RKO (cell line): ENCODE measurements around the gene NFE2L1.
"Not testable (repeated sequence)": the region's sequence is repeated elsewhere in the genome, so short reads cannot be mapped to it uniquely, and the experiment has no call there.

ENCODE experiments used
- DNase-seq: peaks from one replicate; pipeline ENCODE4 v3.0.0-alpha.2; 2016; ENCODE audit warnings: low spot score

NFE2L1 gene

DNA sequence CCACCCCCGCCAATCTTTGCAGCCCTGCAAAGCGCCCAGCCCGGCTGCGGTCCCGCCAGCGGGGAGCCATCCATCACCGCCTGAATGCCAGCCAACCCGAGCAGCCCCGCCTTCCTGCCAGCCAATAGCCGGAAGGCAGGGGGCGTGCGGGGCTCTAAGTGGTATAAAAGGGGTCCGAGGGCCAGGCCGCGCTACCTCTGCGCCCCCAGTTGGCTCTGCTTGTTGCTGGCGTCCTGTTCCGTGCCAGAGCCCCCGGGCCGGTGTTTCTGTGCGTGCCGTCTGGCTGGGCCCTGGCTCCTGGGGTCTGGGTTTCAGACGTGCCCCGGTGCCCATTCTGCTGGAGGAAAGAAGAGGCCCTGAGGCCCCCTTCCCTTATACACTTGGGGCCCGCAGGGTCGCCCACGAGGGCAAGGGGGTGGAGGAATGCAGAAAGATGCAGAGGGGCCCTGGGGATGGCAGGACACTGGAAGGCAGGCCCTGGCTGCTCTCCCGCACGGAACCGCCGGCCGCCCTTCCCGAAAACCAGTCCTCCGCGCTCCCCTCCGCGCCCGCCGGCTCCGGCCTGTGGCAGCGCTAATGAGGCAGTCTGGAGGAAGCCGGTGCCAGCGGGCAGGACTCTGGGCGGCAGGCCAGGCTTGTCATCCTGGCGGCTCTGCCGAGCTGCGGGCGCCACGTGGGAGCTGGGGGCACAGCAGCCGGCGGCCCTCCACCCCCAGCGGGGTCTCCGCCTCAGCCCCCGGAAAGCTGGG, 24.6 kb upstream of the NFE2L1 start:
- DNase-seq, result peak; percentile 88

DNA sequence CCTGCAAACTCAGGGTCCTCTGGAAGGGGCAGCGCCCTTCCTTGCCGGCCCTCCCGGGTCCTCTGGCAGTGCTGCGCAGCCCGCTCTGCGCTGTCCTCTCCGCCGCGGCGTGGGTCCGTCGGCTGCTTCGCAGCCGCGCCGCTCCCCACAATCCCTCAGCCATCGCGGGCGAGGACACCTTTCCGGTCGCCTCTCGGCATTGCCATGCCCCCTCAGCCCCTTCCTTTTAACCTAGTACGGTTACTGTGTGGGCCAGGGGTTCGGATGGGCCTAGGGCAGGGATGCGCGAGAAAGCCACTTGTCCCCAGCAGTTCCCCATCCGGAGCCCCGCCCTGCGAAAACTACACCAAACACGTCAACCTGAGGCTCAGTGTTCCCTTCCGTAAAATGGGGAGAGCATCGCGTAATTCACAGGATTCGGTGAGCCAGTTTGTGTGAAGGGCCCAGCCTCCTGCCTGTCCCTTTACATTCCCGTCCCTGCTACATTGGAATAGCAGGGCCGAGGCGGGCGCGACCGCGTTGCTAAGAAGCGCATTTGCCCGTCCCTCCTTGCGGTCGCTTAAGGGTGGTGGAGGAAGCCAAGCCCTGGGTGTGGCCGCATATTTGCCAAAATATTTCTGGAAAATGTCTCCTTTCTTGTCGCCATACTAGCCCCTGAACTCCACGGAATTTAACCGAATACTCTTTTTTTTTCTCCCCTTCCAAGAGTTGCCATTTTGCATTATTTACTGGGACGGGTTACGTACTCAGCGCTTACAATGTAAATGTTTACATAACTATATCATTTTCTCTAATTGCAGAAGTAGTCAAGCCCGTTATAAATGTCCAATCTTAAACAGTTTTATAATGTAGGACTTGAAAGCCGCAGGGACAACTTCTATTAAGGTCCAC, 23.8 kb upstream of the NFE2L1 start:
- peak; percentile 59 for DNase-seq

DNA sequence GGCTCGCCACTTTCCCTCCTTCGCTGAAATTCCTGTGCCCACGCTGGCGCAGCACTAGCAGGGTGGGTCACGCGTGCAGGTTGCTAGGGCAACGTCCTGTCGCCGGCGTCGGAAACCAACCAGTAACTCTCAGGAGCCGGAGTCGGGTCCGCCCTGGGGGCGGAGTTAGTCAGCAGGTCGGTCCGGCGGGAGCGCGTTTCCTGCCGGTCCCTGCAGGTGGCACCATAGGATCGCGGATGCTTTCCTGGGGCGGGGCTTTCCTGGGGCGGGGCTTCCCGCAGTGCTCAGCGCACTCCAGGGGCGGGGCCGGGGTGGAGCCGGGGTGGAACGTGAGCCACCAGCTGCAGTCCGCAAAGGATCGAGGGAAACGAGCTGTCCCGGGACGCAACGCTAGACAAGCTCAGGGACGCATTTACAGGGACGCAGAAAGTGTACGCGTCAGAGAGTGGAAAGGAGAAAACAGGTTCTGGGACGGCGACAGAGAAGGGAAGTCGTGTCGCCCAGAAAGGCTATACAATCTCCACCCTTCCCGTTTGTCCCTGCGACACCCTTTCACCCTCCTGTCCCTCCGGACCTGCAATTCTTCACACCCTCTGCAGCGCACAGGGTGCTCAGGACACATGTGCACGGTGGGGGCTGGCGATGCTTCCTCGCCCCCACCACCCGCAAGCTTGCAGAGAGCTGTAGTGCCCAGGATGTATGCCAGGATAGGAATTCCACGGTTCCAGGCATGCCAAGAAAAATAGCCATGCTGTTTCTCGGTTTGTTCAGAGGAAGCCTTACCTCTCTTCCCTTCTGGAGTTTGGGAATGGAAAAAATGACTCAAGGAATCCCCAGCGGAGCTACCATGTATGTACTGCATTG, 22.9 kb upstream of the NFE2L1 start:
- peak; percentile 97 for DNase-seq

DNA sequence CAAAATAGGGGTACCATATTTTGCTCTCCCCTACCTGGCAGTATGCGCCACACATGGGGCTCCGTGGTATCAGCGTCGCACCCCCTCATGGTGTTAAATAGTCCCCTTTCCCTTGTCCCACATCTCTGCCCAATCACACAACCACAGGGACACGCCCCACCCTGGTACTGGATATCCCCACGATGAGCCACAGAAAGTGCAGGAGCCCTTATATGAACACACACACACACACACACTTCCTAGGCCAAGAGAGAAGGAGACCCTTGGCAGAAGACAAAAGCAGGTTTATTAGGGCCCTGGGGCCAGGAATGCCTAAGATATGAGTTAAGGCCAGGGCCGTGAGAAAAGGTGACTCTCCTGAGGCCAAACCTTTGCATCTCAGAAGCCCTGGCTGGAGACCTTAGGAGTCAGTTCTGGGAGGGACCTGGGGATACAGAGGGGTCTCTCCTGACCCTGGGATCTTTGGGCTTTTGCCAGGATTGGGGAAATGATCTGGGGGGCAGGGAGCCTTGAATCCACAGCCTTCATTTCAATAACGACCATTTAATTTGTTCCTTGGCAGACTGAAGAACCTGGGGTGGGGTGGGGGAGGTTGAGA, 22.2 kb upstream of the NFE2L1 start:
- no peak for DNase-seq

DNA sequence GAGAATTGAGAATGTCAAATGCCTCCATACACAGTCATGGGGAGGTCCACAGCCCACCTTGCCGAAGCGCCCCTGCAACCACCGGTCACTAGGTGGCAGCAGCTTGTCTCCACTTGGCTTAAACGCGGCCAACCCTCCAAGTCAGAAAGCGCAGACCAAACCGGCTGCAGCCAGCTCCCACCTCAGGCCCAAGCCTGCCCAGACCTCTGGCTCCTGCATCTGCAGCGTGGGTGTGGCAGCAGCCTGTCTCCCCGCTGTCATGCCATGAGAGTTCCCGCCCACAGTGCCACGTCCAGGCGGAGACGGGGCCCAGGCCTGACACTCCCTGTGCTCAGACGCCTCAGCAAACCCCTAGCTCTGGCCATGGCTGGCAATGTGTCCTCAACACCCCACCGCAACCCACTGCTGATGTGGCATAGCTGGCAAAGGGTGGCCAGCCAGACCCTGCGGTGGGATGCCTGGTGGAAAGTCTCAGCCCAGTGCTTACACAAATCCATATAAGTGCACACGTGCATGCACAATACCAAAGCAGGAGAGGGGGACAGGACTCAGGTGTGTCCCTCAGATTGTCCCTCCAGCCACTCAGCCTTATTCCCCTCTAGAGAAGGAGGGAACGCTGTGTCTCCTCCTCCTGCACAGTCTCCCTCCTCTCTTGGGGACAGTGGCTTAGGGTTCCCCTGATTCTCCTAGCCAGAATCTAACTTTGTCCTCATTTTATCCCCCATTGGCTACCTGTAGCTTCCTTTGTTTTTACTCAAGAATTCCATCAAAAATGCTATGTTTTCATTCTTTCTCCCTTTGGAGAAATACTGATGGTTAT, 21.4 kb upstream of the NFE2L1 start:
- DNase-seq, result peak; percentile 88

DNA sequence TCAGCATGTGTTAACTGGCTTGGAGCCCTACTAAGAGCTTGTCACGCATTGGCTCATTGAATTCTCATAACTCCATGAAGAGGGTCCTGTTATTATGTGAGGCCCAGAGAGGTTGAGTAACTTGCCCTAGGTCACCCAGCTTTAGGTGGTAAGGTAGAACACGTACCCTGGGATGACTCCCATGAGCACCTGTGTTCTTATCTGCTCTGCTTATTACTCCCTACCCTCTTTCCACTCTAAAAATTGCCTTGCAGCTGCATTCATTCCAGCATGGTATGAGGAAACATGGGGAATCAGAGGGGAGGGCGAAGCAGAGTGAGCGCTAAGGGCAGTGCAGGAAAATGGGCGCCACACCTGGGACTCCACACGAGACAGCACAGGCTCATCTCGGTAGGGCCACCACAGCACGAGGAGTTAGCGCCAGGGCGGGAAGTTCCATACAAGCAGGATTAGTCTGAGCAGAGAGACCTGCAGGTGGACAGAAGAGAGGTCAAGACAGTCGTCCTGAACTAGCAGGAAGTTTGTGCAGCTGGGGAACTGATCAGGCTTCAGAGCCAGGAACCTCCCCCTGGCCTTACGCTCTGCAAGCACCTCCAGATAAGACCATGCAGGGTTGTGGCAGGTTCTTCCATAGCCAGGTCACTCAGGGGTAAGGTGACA, 20.7 kb upstream of the NFE2L1 start:
- no peak for DNase-seq

DNA sequence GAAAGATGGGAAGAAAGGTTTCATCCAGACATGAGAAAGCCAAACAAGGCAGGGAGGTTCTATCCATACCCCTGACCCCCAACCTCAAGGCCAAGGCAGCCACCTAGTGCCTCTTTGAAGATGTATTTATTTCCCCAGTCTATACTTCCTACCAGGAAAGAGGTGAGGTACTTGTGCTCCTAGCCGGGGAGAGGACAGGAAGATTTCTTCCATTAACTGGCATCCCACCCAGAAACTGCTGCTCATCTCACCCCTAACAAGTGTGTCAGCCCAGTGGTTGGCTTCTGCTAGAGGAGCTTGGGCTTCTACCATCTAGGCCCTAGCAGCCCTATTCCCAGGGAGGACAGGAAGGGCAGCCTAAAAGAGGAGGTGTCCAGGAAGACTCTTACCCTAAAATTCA, 19.4 kb upstream of the NFE2L1 start:
- no peak for DNase-seq

DNA sequence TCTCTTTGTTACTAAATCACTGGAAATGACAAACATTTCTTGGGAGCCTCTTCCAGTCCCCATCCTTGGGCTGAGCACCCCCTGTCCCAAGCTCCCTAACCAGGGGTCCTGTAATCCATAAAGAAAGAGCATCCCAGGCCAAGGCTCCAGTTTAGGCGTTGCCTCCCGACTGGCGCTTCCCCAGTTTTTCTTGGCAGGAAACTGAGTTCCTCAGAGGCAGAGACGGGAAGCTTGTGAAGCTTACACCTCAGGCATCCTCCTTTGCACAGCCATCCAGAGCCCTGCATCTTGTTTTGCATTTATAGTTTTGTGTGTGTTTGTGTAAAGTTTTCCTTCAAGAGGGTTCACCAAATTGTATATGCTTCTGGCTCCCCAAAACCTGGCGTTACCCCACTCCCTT, 17.6 kb upstream of the NFE2L1 start:
- no peak for DNase-seq

DNA sequence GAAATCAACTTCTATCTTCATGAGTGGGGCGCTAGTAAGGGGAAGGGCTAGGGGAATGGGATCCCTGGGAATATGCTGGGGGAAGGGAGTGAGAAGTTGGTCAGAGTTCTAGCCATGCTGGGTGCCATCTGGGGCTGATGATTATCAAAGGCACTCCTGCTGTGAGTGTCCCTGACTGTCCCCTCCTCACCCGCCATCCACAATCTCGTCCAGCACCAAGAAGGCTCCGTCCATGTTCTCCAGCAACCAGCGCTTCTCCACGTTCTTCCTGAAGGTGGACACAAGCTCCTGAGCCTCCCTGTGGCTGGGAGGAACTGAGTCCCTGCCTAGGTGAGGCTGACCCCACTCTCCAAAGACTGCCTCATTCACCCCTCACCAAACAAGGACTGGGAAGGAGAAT, 16.2 kb upstream of the NFE2L1 start:
- DNase-seq, result no peak

DNA sequence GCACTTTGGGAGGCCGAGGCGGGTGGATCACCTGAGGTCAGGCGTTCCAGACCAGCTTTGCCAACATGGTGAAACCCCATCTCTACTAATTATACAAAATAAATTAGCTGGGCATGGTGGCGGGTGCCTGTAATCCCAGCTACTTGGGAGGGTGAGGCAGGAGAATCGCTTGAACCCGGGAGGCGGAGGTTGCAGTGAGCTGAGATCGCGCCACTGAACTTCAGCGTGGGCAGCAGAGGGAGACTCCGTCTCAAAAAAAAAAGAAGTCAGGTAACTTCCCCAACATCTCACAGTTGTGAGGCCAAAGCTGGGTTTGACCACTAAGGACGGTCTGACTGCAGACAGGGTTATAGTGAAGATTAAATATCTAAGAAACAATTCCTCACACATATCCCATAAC, 13.4 kb upstream of the NFE2L1 start:
- not testable (repeated sequence) for DNase-seq

DNA sequence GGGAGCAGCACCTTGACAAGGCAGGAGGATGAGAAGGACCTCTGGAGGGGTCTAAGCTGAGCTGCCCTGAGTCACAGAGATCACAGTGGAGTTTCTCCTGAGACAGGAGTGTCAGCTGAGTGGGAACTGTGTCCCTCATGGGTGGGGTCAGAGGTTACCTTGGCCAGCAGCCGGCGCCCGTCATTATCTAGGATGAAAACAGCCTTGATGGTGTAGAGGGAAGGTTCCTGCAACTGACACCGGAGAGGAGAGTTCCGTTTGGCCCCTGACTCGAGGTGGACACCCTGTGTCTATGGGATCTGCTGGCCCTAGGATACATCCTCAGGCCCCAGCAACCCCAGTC, 11.5 kb upstream of the NFE2L1 start:
- DNase-seq, result no peak

DNA sequence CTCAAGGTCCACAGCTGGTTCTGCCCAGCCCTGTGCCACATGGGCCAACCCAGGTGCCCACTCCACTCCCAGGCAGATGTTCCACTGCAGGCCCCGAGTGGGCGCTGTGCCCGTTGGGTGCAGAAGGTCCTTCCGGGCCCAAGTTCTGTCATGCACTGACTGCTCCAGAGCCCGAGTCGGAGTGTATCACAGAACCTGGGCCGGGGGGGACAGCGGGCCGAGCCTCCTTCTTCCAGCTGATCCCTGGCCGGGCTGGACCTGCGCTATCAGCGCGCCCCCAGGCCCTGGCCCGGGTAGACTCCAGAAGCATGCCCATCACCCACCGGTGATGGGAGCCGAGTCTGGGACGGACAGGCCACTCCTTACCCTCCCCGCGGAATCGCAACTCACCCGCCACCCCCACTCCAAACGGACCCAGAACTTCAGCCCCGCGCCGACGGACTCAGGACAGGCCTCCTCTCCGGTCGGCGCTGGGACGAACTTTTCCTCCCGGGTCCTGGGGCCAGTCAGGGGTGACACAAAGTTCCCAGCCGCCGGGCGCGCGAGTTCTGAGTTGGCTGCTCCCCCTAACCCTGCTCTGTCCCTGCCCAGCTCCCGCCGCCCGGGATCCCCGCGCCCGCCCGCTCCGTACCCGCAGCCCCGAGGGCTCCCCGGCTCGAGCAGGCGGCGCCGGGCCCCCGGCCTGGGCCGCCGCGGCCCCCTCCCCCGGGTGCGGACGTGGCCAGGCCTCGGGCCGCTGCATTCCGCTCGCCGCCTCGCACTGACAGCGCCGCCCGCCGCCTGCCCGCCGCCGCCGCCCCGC, 10.9 kb upstream of the NFE2L1 start, which contains the start of gene COPZ2:
TSS of gene COPZ2 (minus strand) at position 762 of the 802 bp plus-strand sequence. CDS start at position 742, 20 bp downstream.
- DNase-seq, result peak; percentile 61

DNA sequence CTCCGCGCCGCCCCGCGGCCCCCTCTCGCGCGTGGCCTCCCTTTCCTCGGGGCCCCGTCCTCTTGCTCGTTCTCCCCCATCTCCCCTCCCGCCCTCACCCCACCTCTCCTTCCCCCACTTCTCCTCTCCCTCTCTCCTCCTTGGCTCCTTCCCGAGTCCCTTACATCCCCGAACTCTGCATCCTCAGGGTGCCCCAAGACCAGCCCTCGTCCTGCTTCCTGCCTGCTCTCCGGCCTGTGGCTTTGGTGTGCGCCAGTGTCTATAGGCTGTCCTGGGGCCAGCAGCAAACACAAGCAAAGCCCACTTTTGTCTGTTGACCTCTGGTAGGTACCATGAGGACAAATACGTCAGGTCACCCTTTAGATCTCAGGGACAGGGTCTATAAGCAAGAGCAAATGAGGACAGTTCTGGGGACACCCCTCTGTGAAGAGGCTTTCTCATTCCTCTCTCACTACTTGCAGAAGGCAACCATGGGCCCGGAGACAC, 10.3 kb upstream of the NFE2L1 start:
- DNase-seq, result peak; percentile 44

DNA sequence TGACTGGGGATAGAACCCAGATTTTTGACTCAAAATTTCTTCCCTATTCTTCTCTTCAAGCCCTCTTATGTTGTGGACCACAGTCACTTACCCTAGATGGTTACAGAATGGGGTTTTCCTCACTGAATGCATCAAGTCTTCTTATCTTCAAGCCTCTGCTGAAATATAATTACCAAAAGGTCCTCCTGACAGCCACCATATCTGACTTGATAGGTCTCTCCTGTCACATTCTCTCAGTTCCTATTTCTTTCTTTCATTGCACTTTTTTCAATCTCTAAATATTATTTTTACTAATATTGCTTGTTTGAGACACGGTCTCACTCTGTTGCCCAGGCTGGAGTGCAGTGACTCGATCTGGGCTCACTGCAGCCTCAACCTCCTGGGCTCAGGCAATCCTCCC, 9.5 kb upstream of the NFE2L1 start:
- no peak for DNase-seq

DNA sequence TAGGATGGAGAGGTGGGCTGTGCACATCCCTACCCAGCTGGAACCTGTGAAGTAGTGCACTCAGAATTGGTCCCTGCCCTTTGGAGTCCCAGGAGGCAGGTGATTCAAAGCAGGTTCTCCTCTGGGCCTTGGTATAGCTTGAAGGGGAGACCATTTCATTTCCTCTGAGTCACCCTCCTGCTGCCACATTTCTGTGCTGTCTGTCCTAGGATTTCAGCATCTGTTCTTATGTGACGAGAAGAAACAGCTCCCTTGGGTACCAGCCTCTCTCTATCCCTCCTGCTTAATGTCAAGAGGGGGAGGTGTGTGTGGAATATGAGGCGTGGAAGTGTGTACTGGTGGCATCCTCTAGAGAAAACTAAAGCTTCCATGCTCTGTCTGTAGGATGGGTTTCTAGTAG, 5.0 kb upstream of the NFE2L1 start:
- no peak for DNase-seq

DNA sequence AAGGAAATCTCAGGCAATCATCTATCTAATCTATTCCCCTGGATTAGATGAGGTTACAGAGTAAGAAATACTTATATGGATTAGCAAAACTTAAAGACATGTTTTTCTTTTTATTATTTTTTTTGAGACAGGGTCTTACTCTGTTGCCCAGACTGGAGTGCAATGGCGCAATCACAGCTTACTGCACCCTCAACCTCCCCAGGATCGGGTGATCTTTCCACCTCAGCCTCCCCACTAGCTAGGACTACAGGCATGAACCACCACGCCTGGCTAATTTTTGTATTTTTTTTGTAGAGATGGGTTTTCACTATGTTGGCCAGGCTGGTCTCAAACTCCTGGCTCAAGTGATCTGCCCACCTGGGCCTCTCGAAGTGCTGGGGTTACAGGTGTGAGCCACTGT, 3.3 kb upstream of the NFE2L1 start:
- no peak for DNase-seq

DNA sequence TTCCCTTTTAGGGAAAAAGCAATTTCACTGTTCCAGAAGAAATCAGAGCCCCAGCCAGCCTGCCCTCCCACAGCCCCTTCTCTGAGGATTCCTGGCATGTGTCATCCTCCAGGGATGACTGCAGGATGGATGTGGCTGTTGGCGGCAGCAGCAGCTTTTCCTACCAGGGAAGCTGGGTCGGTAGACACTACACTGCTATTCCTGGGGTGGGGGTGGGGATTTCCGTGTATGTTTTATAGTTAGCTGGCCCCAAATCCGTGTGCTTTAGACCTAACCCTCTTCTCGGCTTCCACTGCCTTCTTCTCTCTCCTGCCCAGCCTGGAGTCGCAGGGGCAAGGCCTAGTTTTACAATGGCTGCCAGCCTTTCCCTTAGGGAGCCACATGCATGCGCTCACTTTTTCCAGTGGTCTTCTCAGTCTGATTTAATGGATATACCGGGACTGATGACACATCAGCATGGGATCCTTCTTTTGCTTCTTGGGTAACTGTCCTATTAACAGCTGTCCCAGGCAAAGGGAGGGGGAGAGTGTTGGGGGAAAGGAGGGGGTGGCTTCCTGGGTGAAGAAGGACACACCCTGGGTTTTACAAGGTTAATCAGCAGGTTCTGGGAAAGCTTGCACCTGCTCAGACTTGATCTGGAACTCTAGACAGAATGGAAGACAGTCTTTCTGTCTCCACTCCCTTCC, 2.7 kb upstream of the NFE2L1 start:
- peak; percentile 42 for DNase-seq

DNA sequence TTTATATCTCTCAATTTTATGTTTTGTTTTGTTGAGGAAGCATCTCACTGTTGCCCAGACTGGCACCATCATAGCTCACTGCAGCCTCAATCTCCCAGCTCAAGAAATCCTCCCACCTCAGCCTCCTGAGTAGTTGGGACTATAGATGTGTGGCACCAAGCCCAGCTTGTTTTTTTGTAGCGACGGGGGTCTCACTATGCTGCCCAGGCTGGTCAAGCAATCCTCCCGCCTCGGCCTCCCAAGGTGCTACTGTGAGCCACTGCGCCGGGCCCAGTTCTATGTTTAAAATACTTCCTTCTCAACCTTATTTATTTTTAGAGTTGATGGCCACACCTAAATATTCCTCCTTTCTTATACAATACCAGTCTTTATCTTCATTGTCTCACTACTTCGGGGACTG, 1.9 kb upstream of the NFE2L1 start:
- no peak for DNase-seq
